Adipocyte (in vitro differentiated cells): ENCODE data around the gene AGBL3.
"Not testable (repeated sequence)": the region's sequence is repeated elsewhere in the genome, so short reads cannot be mapped to it uniquely, and the experiment has no call there.

Experiments
- DNase-seq: peaks from one replicate; pipeline ENCODE4 v3.0.0-alpha.2; 2015; ENCODE audit warnings: low read depth
- H3K27me3 ChIP-seq: replicated peaks from 2 replicates; pipeline ENCODE4 v1.7.0; 2013; ENCODE audit warnings: mild to moderate bottlenecking, low read length, moderate library complexity; ENCODE audit not compliant: control insufficient read depth, insufficient read depth
- H3K36me3 ChIP-seq: 2 replicates; pipeline ENCODE4 v1.7.0; 2013; ENCODE audit warnings: low read length, mild to moderate bottlenecking, moderate library complexity; ENCODE audit not compliant: control insufficient read depth, insufficient read depth, severe bottlenecking
- H3K4me1 ChIP-seq: 2 replicates; pipeline ENCODE4 v1.7.0; 2013; ENCODE audit warnings: mild to moderate bottlenecking, low read length, moderate library complexity; ENCODE audit not compliant: control insufficient read depth, insufficient read depth
- H3K4me3 ChIP-seq: 2 replicates; pipeline ENCODE4 v1.7.0; 2013; ENCODE audit warnings: mild to moderate bottlenecking, low read length, moderate library complexity
- H3K9ac ChIP-seq: 2 replicates; pipeline ENCODE4 v1.7.0; 2013; ENCODE audit warnings: mild to moderate bottlenecking, low read length, moderate library complexity
- H3K9me3 ChIP-seq: 2 replicates; pipeline ENCODE4 v1.7.0; 2013; ENCODE audit warnings: mild to moderate bottlenecking, low read length, moderate library complexity; ENCODE audit not compliant: control insufficient read depth

The AGBL3 gene

DNA sequence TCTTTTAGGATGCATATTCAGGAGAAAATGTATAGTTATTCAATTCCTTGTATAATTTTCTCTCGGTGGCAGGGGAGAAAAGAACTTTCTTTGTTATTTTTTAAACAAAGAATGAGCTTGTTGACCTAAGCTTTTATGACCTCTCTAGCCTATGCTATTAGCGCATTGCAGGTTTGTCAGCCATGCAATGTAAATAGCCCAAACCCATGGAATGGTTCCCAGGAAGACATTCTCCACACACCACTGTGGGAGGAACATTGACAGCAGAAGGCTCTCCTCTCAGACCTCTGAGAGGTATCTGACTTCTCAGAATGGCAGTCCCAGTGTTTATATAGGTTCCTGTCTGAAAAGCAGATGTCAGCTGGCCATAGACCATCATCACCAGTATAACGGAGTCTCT, 19.6 kb upstream of the AGBL3 start:
- H3K36me3 ChIP-seq, result peaks cover 91% of the 10 kb centered on the region
- H3K4me3 ChIP-seq, result no peak overlapping the region
- H3K9ac ChIP-seq, result no peak overlapping the region
- no peak for DNase-seq
- H3K4me1 ChIP-seq, result peaks cover 36% of the 10 kb centered on the region
- no peaks in the 10 kb centered on the region for H3K9me3 ChIP-seq
- no peaks in the 10 kb centered on the region for H3K27me3 ChIP-seq

DNA sequence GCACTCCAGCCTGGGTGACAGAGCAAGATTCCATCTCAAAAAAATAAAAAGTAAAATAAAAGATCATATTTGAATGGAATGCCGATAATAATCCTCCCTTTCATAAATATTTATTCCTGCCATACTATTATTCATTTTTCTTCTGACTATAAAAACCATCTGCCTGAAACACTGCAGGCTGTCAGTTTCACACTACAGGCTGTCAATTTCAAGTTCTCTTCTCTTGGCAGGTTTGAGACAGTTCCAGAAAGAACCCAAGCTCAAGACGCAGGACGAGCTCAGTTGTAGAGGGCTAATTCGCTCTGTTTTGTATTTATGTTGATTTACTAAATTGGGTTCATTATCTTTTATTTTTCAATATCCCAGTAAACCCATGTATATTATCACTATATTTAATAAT, 18.2 kb upstream of the AGBL3 start:
- H3K4me3 ChIP-seq, result no peak overlapping the region
- no peak for DNase-seq
- H3K36me3 ChIP-seq, result peaks cover 80% of the 10 kb centered on the region
- peaks cover 22% of the 10 kb centered on the region for H3K4me1 ChIP-seq
- no peak overlapping the region for H3K9ac ChIP-seq
- no peaks in the 10 kb centered on the region for H3K27me3 ChIP-seq
- no peaks in the 10 kb centered on the region for H3K9me3 ChIP-seq

DNA sequence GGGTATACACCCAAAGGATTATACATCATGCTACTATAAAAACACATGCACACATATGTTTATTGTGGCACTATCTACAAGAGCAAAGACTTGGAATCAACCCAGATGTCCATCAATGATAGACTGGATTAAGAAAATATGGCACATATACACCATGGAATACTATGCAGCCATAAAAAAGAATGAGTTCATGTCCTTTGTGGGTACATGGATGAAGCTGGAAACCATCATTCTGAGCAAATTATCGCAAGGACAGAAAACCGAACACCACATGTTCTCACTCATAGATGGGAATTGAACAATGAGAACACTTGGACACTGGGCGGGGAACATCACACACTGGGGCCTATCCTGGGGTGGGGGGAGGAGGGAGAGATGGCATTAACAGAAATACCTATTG, 4.7 kb upstream of the AGBL3 start:
- not testable (repeated sequence) for H3K27me3 ChIP-seq, H3K4me1 ChIP-seq, H3K4me3 ChIP-seq, H3K9ac ChIP-seq, H3K36me3 ChIP-seq, H3K9me3 ChIP-seq, DNase-seq

DNA sequence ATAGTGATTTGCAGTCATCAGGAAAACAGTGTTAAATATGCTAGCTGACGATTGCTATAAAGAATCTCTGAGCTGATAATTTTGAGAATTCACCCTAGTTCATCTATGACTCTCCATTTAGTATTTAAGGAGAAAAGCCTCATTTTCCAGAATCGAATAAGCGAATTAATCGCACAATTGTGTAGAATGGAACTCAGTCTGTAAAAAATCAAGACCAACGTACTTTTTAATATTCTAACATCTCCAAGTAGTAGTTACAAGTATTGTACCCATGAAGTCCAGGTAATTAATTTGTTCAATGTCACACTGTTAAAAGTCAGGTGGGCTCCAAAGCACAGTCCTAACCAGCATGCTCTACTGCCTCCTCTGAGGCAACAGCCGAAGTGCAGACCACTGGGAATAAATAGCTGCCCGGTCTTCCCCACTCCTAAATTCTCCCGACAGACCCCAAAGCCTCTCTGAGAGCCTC, 380 bp upstream of the AGBL3 start:
- Histone ChIP-seq H3K4me1 (peaks cover 12% of the 10 kb centered on the region), H3K36me3 (no peaks in the 10 kb centered on the region), H3K4me3 (peak overlapping the region; percentile 95), H3K9ac (peak overlapping the region; percentile 88), H3K9me3 (no peaks in the 10 kb centered on the region), H3K27me3 (no peaks in the 10 kb centered on the region)
- DNase-seq, result no peak

DNA sequence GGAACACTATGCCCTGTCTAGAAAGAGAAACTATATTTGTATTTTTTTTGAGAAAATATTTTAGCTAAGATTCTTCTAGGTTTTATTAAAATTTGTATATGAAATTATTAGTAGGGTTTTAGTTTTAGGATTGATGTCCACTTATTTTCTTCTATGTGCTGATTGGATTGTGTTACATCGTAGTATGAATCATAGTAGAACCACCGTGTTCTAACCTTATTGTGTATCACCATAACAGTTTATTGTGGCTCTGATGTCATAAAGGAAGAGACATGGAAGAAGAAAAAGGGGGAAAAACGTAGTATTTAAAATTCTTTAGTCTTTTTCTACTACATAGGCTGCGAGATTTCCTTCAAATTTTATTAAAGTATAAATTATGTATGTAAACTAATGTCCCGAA, 1.9 kb downstream of the AGBL3 start:
- no peak overlapping the region for H3K4me3 ChIP-seq
- H3K9ac ChIP-seq, result no peak overlapping the region
- no peaks in the 10 kb centered on the region for H3K27me3 ChIP-seq
- H3K36me3 ChIP-seq, result no peaks in the 10 kb centered on the region
- peaks cover 19% of the 10 kb centered on the region for H3K4me1 ChIP-seq
- no peak for DNase-seq
- no peaks in the 10 kb centered on the region for H3K9me3 ChIP-seq

DNA sequence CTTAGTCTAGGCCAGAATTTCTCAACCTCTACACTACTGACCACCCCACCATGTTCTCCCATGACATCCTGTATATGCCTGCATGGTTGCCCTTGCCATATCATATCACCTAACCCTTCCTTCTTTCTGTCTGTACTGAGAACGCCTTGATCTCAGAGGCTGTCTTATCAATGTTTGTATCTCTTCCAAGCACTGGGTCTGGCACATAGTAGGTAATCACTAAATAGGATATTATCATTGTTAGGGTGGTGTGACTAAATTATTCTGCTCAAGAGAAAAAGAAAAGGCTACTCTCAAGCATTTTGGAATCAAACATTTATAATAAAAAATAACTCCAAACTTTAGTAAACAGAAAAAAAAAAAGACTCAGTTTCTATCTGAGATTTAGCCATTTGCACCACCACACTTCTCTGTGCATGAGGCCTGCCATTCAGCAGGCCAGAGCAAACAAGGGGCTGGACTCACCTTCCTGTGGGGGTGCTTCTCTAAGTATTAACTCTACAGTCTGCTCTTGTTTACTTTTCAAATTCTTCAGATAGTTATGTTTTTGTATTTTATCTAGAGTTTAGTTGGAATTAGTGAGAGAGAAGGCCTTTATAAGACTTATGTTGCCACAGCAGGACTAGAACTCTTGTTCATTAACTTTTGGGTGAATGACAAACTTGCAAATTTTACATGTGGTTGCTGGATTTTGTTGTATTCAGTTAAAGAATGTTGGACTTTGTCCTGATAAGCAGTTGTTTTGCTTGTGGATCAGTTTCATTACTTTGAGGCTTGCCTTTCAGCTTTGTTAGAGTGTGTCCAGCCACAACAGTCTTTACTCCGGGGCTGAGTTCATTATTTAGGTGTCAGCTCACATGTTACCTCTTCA, 5.4 kb downstream of the AGBL3 start:
- Histone ChIP-seq H3K9me3 (no peaks in the 10 kb centered on the region), H3K4me3 (no peak overlapping the region), H3K36me3 (peaks cover 4% of the 10 kb centered on the region), H3K9ac (no peak overlapping the region), H3K4me1 (peaks cover 27% of the 10 kb centered on the region), H3K27me3 (no peaks in the 10 kb centered on the region)
- peak; percentile 15 for DNase-seq

DNA sequence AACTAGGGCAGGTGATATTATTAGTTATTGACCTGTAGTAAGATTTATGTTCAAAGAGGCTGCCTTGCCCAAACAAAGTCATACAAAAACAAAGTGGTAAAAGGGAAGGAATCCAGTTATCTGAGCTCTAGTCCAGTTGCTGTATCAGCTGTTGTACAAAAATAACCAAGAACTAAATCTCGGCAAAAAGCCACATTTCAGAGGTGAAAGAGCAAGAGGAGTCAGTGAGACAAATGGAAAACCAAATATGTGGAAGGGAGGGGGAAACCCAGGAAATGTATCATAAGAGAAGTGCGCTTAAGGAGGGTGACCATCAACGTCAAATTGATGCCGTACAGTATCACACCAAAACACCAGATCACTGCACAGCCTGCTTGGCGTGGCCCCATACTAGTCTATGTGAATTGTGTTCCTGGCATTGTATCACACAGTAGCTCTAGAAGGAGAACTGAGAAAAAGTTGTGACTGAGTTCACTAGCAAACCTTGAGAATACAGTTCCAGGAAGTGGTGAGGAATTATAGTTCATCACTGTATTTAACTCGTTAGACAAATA, 6.4 kb downstream of the AGBL3 start:
- Histone ChIP-seq H3K9ac (no peak overlapping the region), H3K9me3 (no peaks in the 10 kb centered on the region), H3K27me3 (no peaks in the 10 kb centered on the region), H3K36me3 (peaks cover 4% of the 10 kb centered on the region), H3K4me1 (peaks cover 18% of the 10 kb centered on the region), H3K4me3 (no peak overlapping the region)
- DNase-seq, result no peak

DNA sequence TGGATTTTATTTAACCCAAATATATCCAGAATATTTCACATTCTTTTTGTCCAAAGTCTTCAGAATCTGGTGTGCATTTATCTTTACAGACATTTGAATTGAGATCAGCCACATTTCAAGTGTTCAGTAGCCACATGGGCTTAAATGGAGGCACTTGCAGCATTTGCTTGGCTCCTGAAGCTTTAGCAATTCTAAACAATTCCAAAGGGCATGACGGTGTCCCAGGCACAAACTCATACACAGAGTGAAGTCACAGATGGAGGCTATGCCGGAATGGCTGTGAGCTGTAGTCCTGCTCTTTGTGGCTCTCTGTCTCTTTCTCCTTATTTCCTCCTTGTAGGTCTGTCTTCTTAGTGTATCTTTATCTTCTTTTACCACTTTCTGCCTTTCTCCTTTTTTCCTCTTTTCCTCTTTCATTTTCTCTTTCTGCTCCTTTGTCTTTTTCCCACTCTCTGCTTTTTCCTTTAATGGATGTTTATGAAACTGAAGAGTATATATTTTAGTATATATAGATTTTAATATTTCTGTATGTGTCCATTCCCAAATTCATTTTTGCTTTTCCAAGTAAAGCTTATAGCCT, 7.7 kb downstream of the AGBL3 start:
- H3K27me3 ChIP-seq, result no peaks in the 10 kb centered on the region
- peaks cover 4% of the 10 kb centered on the region for H3K36me3 ChIP-seq
- peaks cover 16% of the 10 kb centered on the region for H3K4me1 ChIP-seq
- no peak overlapping the region for H3K4me3 ChIP-seq
- no peak for DNase-seq
- H3K9ac ChIP-seq, result no peak overlapping the region
- H3K9me3 ChIP-seq, result no peaks in the 10 kb centered on the region

DNA sequence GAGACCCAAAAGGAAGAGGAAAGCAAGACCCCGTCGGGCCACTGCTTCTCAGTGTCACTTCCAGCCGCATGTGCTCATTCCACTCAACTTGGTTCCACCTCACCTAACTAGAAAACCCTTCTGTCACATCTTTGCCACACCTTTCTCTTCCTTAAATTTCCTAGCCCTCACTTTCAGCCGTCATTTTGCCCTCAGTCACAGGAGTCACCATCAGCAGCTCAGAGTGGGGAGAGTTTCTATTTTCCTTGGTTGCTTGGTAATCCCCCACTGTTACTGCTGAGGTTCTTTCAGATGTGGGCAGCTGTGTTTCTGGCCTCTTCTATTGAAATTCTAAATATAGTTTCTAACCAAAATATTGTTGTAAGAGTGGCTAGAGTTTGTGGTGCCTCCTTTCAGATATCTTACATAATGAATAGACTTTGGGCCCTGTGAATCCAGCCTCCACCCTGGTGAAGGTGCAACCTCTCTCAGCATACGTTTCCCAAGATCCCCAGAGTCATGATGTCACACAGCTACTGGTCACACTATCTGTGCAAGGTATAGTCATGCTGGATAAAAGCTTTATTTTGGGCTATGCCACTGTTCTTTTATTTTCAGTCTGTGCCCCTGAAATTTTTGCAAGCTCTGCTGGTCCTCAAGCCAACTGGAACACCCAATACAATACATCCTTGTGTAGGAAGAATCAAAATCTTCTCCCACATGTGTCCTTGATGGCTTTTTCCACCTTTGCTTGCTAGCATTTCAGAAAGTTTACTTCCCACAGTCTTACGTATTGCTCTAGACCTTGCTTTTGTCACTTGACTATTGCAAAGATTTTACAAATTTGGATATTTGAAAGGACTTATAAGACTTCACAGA, 9.2 kb downstream of the AGBL3 start:
- no peak for DNase-seq
- H3K4me3 ChIP-seq, result no peak overlapping the region
- H3K9me3 ChIP-seq, result no peaks in the 10 kb centered on the region
- H3K4me1 ChIP-seq, result peaks cover 16% of the 10 kb centered on the region
- no peaks in the 10 kb centered on the region for H3K27me3 ChIP-seq
- peaks cover 4% of the 10 kb centered on the region for H3K36me3 ChIP-seq
- H3K9ac ChIP-seq, result no peak overlapping the region

DNA sequence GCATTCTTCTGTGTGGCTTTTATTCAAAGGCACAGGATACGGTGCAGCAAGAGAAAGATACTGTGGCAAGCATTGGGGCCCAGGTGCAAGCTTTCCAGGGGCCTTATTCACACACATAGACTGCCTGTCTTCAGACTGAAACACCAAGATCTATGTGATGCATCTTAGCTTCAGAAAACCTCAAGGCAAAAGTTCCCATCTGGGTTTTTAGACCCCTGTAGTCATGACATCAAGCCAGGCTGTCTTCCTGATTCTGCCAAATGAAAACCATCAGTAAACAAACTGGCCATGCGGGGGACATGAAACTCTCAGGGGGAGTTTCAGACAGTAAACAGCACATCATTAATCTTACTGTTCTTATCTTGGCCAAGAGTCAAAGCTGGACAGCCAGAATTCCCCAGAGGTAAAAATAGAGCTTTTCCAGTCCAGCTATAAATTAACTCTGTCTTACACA, 9.8 kb downstream of the AGBL3 start:
- Histone ChIP-seq H3K9ac (no peak overlapping the region), H3K36me3 (peaks cover 4% of the 10 kb centered on the region), H3K9me3 (peaks cover 5% of the 10 kb centered on the region), H3K4me1 (peaks cover 16% of the 10 kb centered on the region), H3K4me3 (no peak overlapping the region), H3K27me3 (no peaks in the 10 kb centered on the region)
- no peak for DNase-seq
